ENCODE measurements around the gene AHCYL2. TPM values are rescaled to one million over a fixed set of nuclear protein-coding genes. Genes with fewer than 3 reads are reported as not detected.
"Not testable (repeated sequence)": the region's sequence is repeated elsewhere in the genome, so short reads cannot be mapped to it uniquely, and the experiment has no call there.

Gene AHCYL2
- total RNA-seq, 1 donor from 2014 or later: 14.7 TPM

DNA sequence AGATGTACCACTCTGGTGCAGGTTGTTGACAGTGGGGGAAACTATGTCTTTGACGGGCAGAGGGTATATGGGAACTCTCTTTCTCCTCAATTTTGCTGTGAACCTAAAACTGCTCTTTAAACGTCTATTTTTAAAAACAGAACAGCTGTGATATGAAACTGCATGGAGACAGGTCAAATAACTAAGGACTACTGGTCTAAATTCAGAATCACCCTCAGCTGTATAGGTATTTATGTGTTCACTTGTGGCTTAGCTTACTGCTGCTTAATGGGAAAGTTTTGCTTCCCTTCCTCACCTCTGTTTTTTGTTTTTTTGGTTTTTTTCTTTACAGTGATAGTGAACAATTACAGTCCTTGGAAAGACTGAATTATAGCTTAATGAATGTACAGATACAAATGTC is 122.5 kb downstream of the AHCYL2 start:
- H3K4me3 ChIP-seq (ENCODE audit: insufficient read depth, low read depth, low read length): no peak overlapping the region
- H3K4me1 Mint-ChIP-seq (ENCODE audit: low read depth, unreplicated experiment): peaks cover 17% of the 10 kb centered on the region
- TF ChIP-seq, protein P1, sequence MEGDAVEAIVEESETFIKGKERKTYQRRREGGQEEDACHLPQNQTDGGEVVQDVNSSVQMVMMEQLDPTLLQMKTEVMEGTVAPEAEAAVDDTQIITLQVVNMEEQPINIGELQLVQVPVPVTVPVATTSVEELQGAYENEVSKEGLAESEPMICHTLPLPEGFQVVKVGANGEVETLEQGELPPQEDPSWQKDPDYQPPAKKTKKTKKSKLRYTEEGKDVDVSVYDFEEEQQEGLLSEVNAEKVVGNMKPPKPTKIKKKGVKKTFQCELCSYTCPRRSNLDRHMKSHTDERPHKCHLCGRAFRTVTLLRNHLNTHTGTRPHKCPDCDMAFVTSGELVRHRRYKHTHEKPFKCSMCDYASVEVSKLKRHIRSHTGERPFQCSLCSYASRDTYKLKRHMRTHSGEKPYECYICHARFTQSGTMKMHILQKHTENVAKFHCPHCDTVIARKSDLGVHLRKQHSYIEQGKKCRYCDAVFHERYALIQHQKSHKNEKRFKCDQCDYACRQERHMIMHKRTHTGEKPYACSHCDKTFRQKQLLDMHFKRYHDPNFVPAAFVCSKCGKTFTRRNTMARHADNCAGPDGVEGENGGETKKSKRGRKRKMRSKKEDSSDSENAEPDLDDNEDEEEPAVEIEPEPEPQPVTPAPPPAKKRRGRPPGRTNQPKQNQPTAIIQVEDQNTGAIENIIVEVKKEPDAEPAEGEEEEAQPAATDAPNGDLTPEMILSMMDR (IDR thresholded peaks at IDR 0.05; ENCODE audit: insufficient read depth, low read depth, low read length): no peak
- no peak for TF ChIP-seq EZH2 (IDR thresholded peaks at IDR 0.05; ENCODE audit: insufficient read depth, low read length)
- H3K9me3 Mint-ChIP-seq (ENCODE audit: unreplicated experiment): no peaks in the 10 kb centered on the region
- H4K20me1 ChIP-seq (ENCODE audit: insufficient read depth, low read length): no peaks in the 10 kb centered on the region
- no peak for FAIRE-seq
- H2AFZ ChIP-seq (ENCODE audit: low read depth, low read length): no peak overlapping the region
- H3K9ac ChIP-seq (ENCODE audit: low read length): no peak overlapping the region
- H3K36me3 ChIP-seq (ENCODE audit: insufficient read depth, low read length): no peaks in the 10 kb centered on the region
- H3K27ac ChIP-seq (ENCODE audit: low read depth, low read length): no peak overlapping the region
- no peaks in the 10 kb centered on the region for H3K79me2 ChIP-seq (ENCODE audit: insufficient read depth, low read length)
- H3K27me3 ChIP-seq (ENCODE audit: insufficient read depth, low read length): no peaks in the 10 kb centered on the region
- no peak overlapping the region for H3K4me2 ChIP-seq (ENCODE audit: low read length)
- peaks cover 3% of the 10 kb centered on the region for H3K4me1 ChIP-seq (ENCODE audit: insufficient read depth, low read length)
- peaks cover 2% of the 10 kb centered on the region for H3K36me3 Mint-ChIP-seq (ENCODE audit: low read depth, unreplicated experiment)
- no peaks in the 10 kb centered on the region for H3K9me3 ChIP-seq (ENCODE audit: insufficient read depth, low read depth, low read length)
- DNase-seq (ENCODE audit: low read depth): no peak
- H3K27ac Mint-ChIP-seq (ENCODE audit: unreplicated experiment): no peak overlapping the region
- H3K4me3 Mint-ChIP-seq (ENCODE audit: unreplicated experiment): no peak overlapping the region
- no peaks in the 10 kb centered on the region for H3K27me3 Mint-ChIP-seq (ENCODE audit: low read depth, unreplicated experiment)

DNA sequence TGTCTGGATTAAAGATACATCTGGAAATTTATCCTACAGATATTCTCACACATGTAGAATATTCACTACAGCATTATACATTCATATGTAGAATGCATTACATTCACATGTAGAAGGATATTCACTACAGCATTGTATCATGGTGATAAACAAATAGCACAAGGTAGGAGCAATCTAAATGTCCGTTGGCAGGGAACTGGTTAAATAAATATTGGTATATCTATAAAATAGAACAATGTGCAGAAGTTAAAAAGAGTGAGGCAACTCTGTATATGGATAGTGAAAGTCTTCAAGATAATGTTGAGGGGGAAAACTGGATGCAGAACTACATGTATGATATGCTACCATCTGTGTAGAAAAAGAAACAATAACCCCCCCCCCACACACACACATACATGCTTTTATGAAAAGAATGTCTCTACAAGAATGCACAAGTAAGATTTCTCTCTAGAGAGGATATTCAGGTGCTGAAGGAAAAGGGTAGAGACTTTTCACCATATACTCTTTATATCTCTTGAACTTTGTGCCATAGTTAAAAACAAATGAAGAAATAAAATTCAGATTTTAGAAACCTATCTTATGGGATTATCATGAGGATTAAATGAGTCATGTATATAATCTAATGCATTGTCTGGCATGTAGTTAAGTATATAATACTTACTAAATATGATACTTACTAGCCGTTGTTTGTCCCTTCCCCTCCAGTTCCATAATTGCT is 123.4 kb downstream of the AHCYL2 start:
- Mint-ChIP-seq H3K4me1 (ENCODE audit: low read depth, unreplicated experiment) (peaks cover 17% of the 10 kb centered on the region), H3K27ac (ENCODE audit: unreplicated experiment) (no peak overlapping the region), H3K27me3 (ENCODE audit: low read depth, unreplicated experiment) (no peaks in the 10 kb centered on the region), H3K36me3 (ENCODE audit: low read depth, unreplicated experiment) (peaks cover 2% of the 10 kb centered on the region), H3K4me3 (ENCODE audit: unreplicated experiment) (no peak overlapping the region), H3K9me3 (ENCODE audit: unreplicated experiment) (no peaks in the 10 kb centered on the region)
- Histone ChIP-seq H3K9ac (ENCODE audit: low read length) (no peak overlapping the region), H3K79me2 (ENCODE audit: insufficient read depth, low read length) (no peaks in the 10 kb centered on the region), H4K20me1 (ENCODE audit: insufficient read depth, low read length) (no peaks in the 10 kb centered on the region), H3K4me1 (ENCODE audit: insufficient read depth, low read length) (peaks cover 3% of the 10 kb centered on the region), H3K27me3 (ENCODE audit: insufficient read depth, low read length) (no peaks in the 10 kb centered on the region), H3K4me3 (ENCODE audit: insufficient read depth, low read depth, low read length) (no peak overlapping the region), H2AFZ (ENCODE audit: low read depth, low read length) (no peak overlapping the region), H3K36me3 (ENCODE audit: insufficient read depth, low read length) (no peaks in the 10 kb centered on the region), H3K4me2 (ENCODE audit: low read length) (no peak overlapping the region), H3K9me3 (ENCODE audit: insufficient read depth, low read depth, low read length) (no peaks in the 10 kb centered on the region), H3K27ac (ENCODE audit: low read depth, low read length) (no peak overlapping the region)
- no peak for FAIRE-seq
- TF ChIP-seq, protein P1 (IDR thresholded peaks at IDR 0.05; ENCODE audit: insufficient read depth, low read depth, low read length): no peak
- no peak for TF ChIP-seq EZH2 (IDR thresholded peaks at IDR 0.05; ENCODE audit: insufficient read depth, low read length)
- DNase-seq (ENCODE audit: low read depth): no peak

DNA sequence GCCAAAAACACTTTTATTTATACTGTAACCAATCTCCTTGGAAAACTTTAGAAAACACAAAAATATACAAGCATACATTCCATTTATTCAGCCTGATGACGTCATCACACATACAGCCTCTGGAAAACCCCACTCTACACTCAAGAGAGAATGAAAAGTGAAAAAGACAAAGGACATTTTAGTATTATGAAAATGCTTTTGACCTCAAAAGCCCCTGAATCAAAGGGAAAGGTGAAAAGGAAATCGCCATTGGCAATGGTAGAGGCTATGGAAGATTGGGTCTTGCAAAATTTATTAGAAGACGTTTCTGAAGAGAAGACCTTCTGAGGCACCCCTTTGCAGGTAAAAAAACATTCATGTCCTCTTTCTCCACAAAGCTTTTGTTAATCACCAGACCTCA is 126.5 kb downstream of the AHCYL2 start:
- no peaks in the 10 kb centered on the region for H4K20me1 ChIP-seq (ENCODE audit: insufficient read depth, low read length)
- no peak overlapping the region for H3K4me2 ChIP-seq (ENCODE audit: low read length)

GRCh38 chr7:129353104-129353503 is 128.3 kb downstream of the AHCYL2 start:
- not testable (repeated sequence) for H3K27me3 ChIP-seq (ENCODE audit: insufficient read depth, low read length); H3K36me3 ChIP-seq (ENCODE audit: insufficient read depth, low read length); H3K4me3 Mint-ChIP-seq (ENCODE audit: unreplicated experiment); H3K9me3 ChIP-seq (ENCODE audit: insufficient read depth, low read depth, low read length); H3K27ac Mint-ChIP-seq (ENCODE audit: unreplicated experiment); H3K4me1 ChIP-seq (ENCODE audit: insufficient read depth, low read length); H3K27me3 Mint-ChIP-seq (ENCODE audit: low read depth, unreplicated experiment); H3K27ac ChIP-seq (ENCODE audit: low read depth, low read length); H3K4me1 Mint-ChIP-seq (ENCODE audit: low read depth, unreplicated experiment); H4K20me1 ChIP-seq (ENCODE audit: insufficient read depth, low read length); FAIRE-seq; H3K4me2 ChIP-seq (ENCODE audit: low read length); H3K79me2 ChIP-seq (ENCODE audit: insufficient read depth, low read length); H3K4me3 ChIP-seq (ENCODE audit: insufficient read depth, low read depth, low read length); H3K9me3 Mint-ChIP-seq (ENCODE audit: unreplicated experiment); H3K9ac ChIP-seq (ENCODE audit: low read length); H2AFZ ChIP-seq (ENCODE audit: low read depth, low read length); H3K36me3 Mint-ChIP-seq (ENCODE audit: low read depth, unreplicated experiment)
- DNase-seq (ENCODE audit: low read depth): peak; percentile 53

More for the DNA sequence above, 126.5 kb downstream of the AHCYL2 start:
- Histone ChIP-seq H3K79me2 (ENCODE audit: insufficient read depth, low read length) (no peaks in the 10 kb centered on the region), H3K27ac (ENCODE audit: low read depth, low read length) (no peak overlapping the region), H2AFZ (ENCODE audit: low read depth, low read length) (no peak overlapping the region), H3K4me1 (ENCODE audit: insufficient read depth, low read length) (no peaks in the 10 kb centered on the region), H3K27me3 (ENCODE audit: insufficient read depth, low read length) (no peaks in the 10 kb centered on the region), H3K36me3 (ENCODE audit: insufficient read depth, low read length) (no peaks in the 10 kb centered on the region), H3K4me3 (ENCODE audit: insufficient read depth, low read depth, low read length) (no peak overlapping the region), H3K9me3 (ENCODE audit: insufficient read depth, low read depth, low read length) (no peaks in the 10 kb centered on the region), H3K9ac (ENCODE audit: low read length) (no peak overlapping the region)
- TF ChIP-seq, protein P1 (IDR thresholded peaks at IDR 0.05; ENCODE audit: insufficient read depth, low read depth, low read length): no peak
- no peak for TF ChIP-seq EZH2 (IDR thresholded peaks at IDR 0.05; ENCODE audit: insufficient read depth, low read length)
- H3K9me3 Mint-ChIP-seq (ENCODE audit: unreplicated experiment): no peaks in the 10 kb centered on the region
- H3K4me1 Mint-ChIP-seq (ENCODE audit: low read depth, unreplicated experiment): peaks cover 7% of the 10 kb centered on the region
- peak overlapping the region; percentile 42 for H3K27ac Mint-ChIP-seq (ENCODE audit: unreplicated experiment)
- no peaks in the 10 kb centered on the region for H3K27me3 Mint-ChIP-seq (ENCODE audit: low read depth, unreplicated experiment)
- H3K36me3 Mint-ChIP-seq (ENCODE audit: low read depth, unreplicated experiment): peaks cover 2% of the 10 kb centered on the region
- FAIRE-seq (no peak), DNase-seq (ENCODE audit: low read depth) (peak; percentile 29)
- H3K4me3 Mint-ChIP-seq (ENCODE audit: unreplicated experiment): no peak overlapping the region

All from astrocyte (in vitro differentiated cells and primary cell).